ENCODE results near the gene SLC12A5.

Gene SLC12A5

GRCh38 chr20:46031014-46031569 is 2.1 kb downstream of the SLC12A5 start:
- no peaks in the 10 kb centered on the region for H3K9me3 ChIP-seq (ENCODE audit: control insufficient read depth, low read length)
- H3K36me3 ChIP-seq (ENCODE audit: control insufficient read depth, insufficient read depth, low read length, severe bottlenecking) = no peaks in the 10 kb centered on the region
- H3K9ac ChIP-seq (ENCODE audit: low read length) = no peak overlapping the region
- H3K4me1 ChIP-seq (ENCODE audit: control insufficient read depth, insufficient read depth, low read length) = no peaks in the 10 kb centered on the region
- peaks cover 85% of the 10 kb centered on the region for H3K27me3 ChIP-seq (replicated peaks; ENCODE audit: control insufficient read depth, insufficient read depth, low read length)
- no peak overlapping the region for H3K4me3 ChIP-seq (ENCODE audit: low read length)
- no peak for DNase-seq (ENCODE audit: low read depth)

GRCh38 chr20:46031701-46032254 is 2.8 kb downstream of the SLC12A5 start:
- Histone ChIP-seq H3K9ac (ENCODE audit: low read length) (no peak overlapping the region), H3K4me1 (ENCODE audit: control insufficient read depth, insufficient read depth, low read length) (no peaks in the 10 kb centered on the region), H3K9me3 (ENCODE audit: control insufficient read depth, low read length) (no peaks in the 10 kb centered on the region), H3K27me3 (replicated peaks; ENCODE audit: control insufficient read depth, insufficient read depth, low read length) (peaks cover 78% of the 10 kb centered on the region), H3K36me3 (ENCODE audit: control insufficient read depth, insufficient read depth, low read length, severe bottlenecking) (no peaks in the 10 kb centered on the region), H3K4me3 (ENCODE audit: low read length) (peak overlapping the region; percentile 68)
- DNase-seq (ENCODE audit: low read depth) = peak; percentile 11

- Histone ChIP-seq H3K9ac (ENCODE audit: low read length) (no peak overlapping the region), H3K27me3 (replicated peaks; ENCODE audit: control insufficient read depth, insufficient read depth, low read length) (peaks cover 66% of the 10 kb centered on the region), H3K4me1 (ENCODE audit: control insufficient read depth, insufficient read depth, low read length) (no peaks in the 10 kb centered on the region), H3K9me3 (ENCODE audit: control insufficient read depth, low read length) (no peaks in the 10 kb centered on the region), H3K4me3 (ENCODE audit: low read length) (no peak overlapping the region), H3K36me3 (ENCODE audit: control insufficient read depth, insufficient read depth, low read length, severe bottlenecking) (no peaks in the 10 kb centered on the region)
- no peak for DNase-seq (ENCODE audit: low read depth)
These were observed 5.0 kb downstream of the SLC12A5 start for GRCh38 chr20:46034039-46034438.

- Histone ChIP-seq H3K9me3 (ENCODE audit: control insufficient read depth, low read length) (no peaks in the 10 kb centered on the region), H3K4me3 (ENCODE audit: low read length) (no peak overlapping the region), H3K9ac (ENCODE audit: low read length) (no peak overlapping the region), H3K27me3 (replicated peaks; ENCODE audit: control insufficient read depth, insufficient read depth, low read length) (peaks cover 59% of the 10 kb centered on the region), H3K36me3 (ENCODE audit: control insufficient read depth, insufficient read depth, low read length, severe bottlenecking) (no peaks in the 10 kb centered on the region), H3K4me1 (ENCODE audit: control insufficient read depth, insufficient read depth, low read length) (no peaks in the 10 kb centered on the region)
- DNase-seq (ENCODE audit: low read depth) = no peak
These were observed 6.2 kb downstream of the SLC12A5 start for GRCh38 chr20:46035253-46035652.

- Histone ChIP-seq H3K4me3 (ENCODE audit: low read length) (no peak overlapping the region), H3K9me3 (ENCODE audit: control insufficient read depth, low read length) (no peaks in the 10 kb centered on the region), H3K4me1 (ENCODE audit: control insufficient read depth, insufficient read depth, low read length) (no peaks in the 10 kb centered on the region), H3K9ac (ENCODE audit: low read length) (no peak overlapping the region), H3K36me3 (ENCODE audit: control insufficient read depth, insufficient read depth, low read length, severe bottlenecking) (no peaks in the 10 kb centered on the region), H3K27me3 (replicated peaks; ENCODE audit: control insufficient read depth, insufficient read depth, low read length) (peaks cover 58% of the 10 kb centered on the region)
- DNase-seq (ENCODE audit: low read depth) = no peak
These were observed 6.7 kb downstream of the SLC12A5 start for GRCh38 chr20:46035713-46036112.

GRCh38 chr20:46036370-46036769 is 7.4 kb downstream of the SLC12A5 start:
- H3K9me3 ChIP-seq (ENCODE audit: control insufficient read depth, low read length) = no peaks in the 10 kb centered on the region
- no peak for DNase-seq (ENCODE audit: low read depth)
- peaks cover 56% of the 10 kb centered on the region for H3K27me3 ChIP-seq (replicated peaks; ENCODE audit: control insufficient read depth, insufficient read depth, low read length)
- no peaks in the 10 kb centered on the region for H3K36me3 ChIP-seq (ENCODE audit: control insufficient read depth, insufficient read depth, low read length, severe bottlenecking)
- H3K9ac ChIP-seq (ENCODE audit: low read length) = no peak overlapping the region
- H3K4me1 ChIP-seq (ENCODE audit: control insufficient read depth, insufficient read depth, low read length) = no peaks in the 10 kb centered on the region
- H3K4me3 ChIP-seq (ENCODE audit: low read length) = no peak overlapping the region

GRCh38 chr20:46037036-46037435 is 8.0 kb downstream of the SLC12A5 start:
- Histone ChIP-seq H3K4me3 (ENCODE audit: low read length) (no peak overlapping the region), H3K9me3 (ENCODE audit: control insufficient read depth, low read length) (no peaks in the 10 kb centered on the region), H3K4me1 (ENCODE audit: control insufficient read depth, insufficient read depth, low read length) (no peaks in the 10 kb centered on the region), H3K27me3 (replicated peaks; ENCODE audit: control insufficient read depth, insufficient read depth, low read length) (peaks cover 57% of the 10 kb centered on the region), H3K36me3 (ENCODE audit: control insufficient read depth, insufficient read depth, low read length, severe bottlenecking) (no peaks in the 10 kb centered on the region), H3K9ac (ENCODE audit: low read length) (no peak overlapping the region)
- DNase-seq (ENCODE audit: low read depth) = no peak

GRCh38 chr20:46040902-46041535 is 12.0 kb downstream of the SLC12A5 start:
- no peaks in the 10 kb centered on the region for H3K9me3 ChIP-seq (ENCODE audit: control insufficient read depth, low read length)
- H3K9ac ChIP-seq (ENCODE audit: low read length) = no peak overlapping the region
- no peak overlapping the region for H3K4me3 ChIP-seq (ENCODE audit: low read length)
- DNase-seq (ENCODE audit: low read depth) = peak; percentile 37
- no peaks in the 10 kb centered on the region for H3K36me3 ChIP-seq (ENCODE audit: control insufficient read depth, insufficient read depth, low read length, severe bottlenecking)
- H3K4me1 ChIP-seq (ENCODE audit: control insufficient read depth, insufficient read depth, low read length) = no peaks in the 10 kb centered on the region
- peaks cover 59% of the 10 kb centered on the region for H3K27me3 ChIP-seq (replicated peaks; ENCODE audit: control insufficient read depth, insufficient read depth, low read length)

- Histone ChIP-seq H3K27me3 (replicated peaks; ENCODE audit: control insufficient read depth, insufficient read depth, low read length) (peaks cover 73% of the 10 kb centered on the region), H3K9ac (ENCODE audit: low read length) (no peak overlapping the region), H3K9me3 (ENCODE audit: control insufficient read depth, low read length) (no peaks in the 10 kb centered on the region)
These were observed 14.5 kb downstream of the SLC12A5 start for GRCh38 chr20:46043556-46043955.

GRCh38 chr20:46044896-46045295 is 15.9 kb downstream of the SLC12A5 start:
- Histone ChIP-seq H3K27me3 (replicated peaks; ENCODE audit: control insufficient read depth, insufficient read depth, low read length) (peaks cover 87% of the 10 kb centered on the region), H3K4me3 (ENCODE audit: low read length) (no peak overlapping the region), H3K4me1 (ENCODE audit: control insufficient read depth, insufficient read depth, low read length) (no peaks in the 10 kb centered on the region), H3K9ac (ENCODE audit: low read length) (no peak overlapping the region), H3K9me3 (ENCODE audit: control insufficient read depth, low read length) (no peaks in the 10 kb centered on the region), H3K36me3 (ENCODE audit: control insufficient read depth, insufficient read depth, low read length, severe bottlenecking) (no peaks in the 10 kb centered on the region)
- DNase-seq (ENCODE audit: low read depth) = no peak

More at GRCh38 chr20:46043556-46043955, 14.5 kb downstream of the SLC12A5 start:
- H3K36me3 ChIP-seq (ENCODE audit: control insufficient read depth, insufficient read depth, low read length, severe bottlenecking) = no peaks in the 10 kb centered on the region
- H3K4me3 ChIP-seq (ENCODE audit: low read length) = no peak overlapping the region
- no peak for DNase-seq (ENCODE audit: low read depth)
- H3K4me1 ChIP-seq (ENCODE audit: control insufficient read depth, insufficient read depth, low read length) = no peaks in the 10 kb centered on the region

GRCh38 chr20:46046588-46047310 is 17.7 kb downstream of the SLC12A5 start:
- no peak overlapping the region for H3K4me3 ChIP-seq (ENCODE audit: low read length)
- H3K9me3 ChIP-seq (ENCODE audit: control insufficient read depth, low read length) = no peaks in the 10 kb centered on the region
- no peak overlapping the region for H3K9ac ChIP-seq (ENCODE audit: low read length)
- no peak for DNase-seq (ENCODE audit: low read depth)
- no peaks in the 10 kb centered on the region for H3K36me3 ChIP-seq (ENCODE audit: control insufficient read depth, insufficient read depth, low read length, severe bottlenecking)
- peaks cover 90% of the 10 kb centered on the region for H3K27me3 ChIP-seq (replicated peaks; ENCODE audit: control insufficient read depth, insufficient read depth, low read length)
- H3K4me1 ChIP-seq (ENCODE audit: control insufficient read depth, insufficient read depth, low read length) = no peaks in the 10 kb centered on the region
